HG02798 (cell line): ENCODE results near the gene KCNA1.
"Not testable (repeated sequence)": the region's sequence is repeated elsewhere in the genome, so short reads cannot be mapped to it uniquely, and the experiment has no call there.

ENCODE experiments used
- ATAC-seq: cut with Tn5 transposase; IDR thresholded peaks from one replicate; pipeline ENCODE4 v1.9.1; 2021; ENCODE audit warnings: mild to moderate bottlenecking; ENCODE audit not compliant: unreplicated experiment, poor library complexity

The KCNA1 gene

GRCh38 chr12:4909734-4910501, at the start of gene KCNA1:
Gene KCNA1, plus strand, starts transcription at chr12:4909905. Its CDS starts 1,474 bp downstream, at chr12:4911379.
- ATAC-seq: no peak

GRCh38 chr12:4860741-4861140, 49.0 kb upstream of the KCNA1 start:
- no peak for ATAC-seq

GRCh38 chr12:4862809-4863208, 46.9 kb upstream of the KCNA1 start:
- no peak for ATAC-seq

- ATAC-seq: no peak
Measured at GRCh38 chr12:4864575-4864974, 45.1 kb upstream of the KCNA1 start.

GRCh38 chr12:4865246-4865645, 44.5 kb upstream of the KCNA1 start:
- ATAC-seq: no peak

GRCh38 chr12:4866299-4866698, 43.4 kb upstream of the KCNA1 start:
- ATAC-seq: no peak

- ATAC-seq: no peak
Measured at GRCh38 chr12:4867384-4867783, 42.3 kb upstream of the KCNA1 start.

GRCh38 chr12:4870423-4870822, 39.3 kb upstream of the KCNA1 start:
- no peak for ATAC-seq

- no peak for ATAC-seq
Measured at GRCh38 chr12:4871514-4871913, 38.2 kb upstream of the KCNA1 start.

- ATAC-seq: no peak
Measured at GRCh38 chr12:4873947-4874346, 35.8 kb upstream of the KCNA1 start.

- ATAC-seq: no peak
Measured at GRCh38 chr12:4874671-4875070, 35.0 kb upstream of the KCNA1 start.

- ATAC-seq: not testable (repeated sequence)
Measured at GRCh38 chr12:4879481-4879880, 30.2 kb upstream of the KCNA1 start.

- ATAC-seq: no peak
Measured at GRCh38 chr12:4881266-4882064, 28.2 kb upstream of the KCNA1 start.

GRCh38 chr12:4891866-4892265, 17.8 kb upstream of the KCNA1 start:
- ATAC-seq: no peak

GRCh38 chr12:4892418-4892817, 17.3 kb upstream of the KCNA1 start:
- no peak for ATAC-seq

- no peak for ATAC-seq
Measured at GRCh38 chr12:4894019-4894418, 15.7 kb upstream of the KCNA1 start.

- ATAC-seq: no peak
Measured at GRCh38 chr12:4899364-4899763, 10.3 kb upstream of the KCNA1 start.

GRCh38 chr12:4900327-4900726, 9.4 kb upstream of the KCNA1 start:
- ATAC-seq: no peak

- no peak for ATAC-seq
Measured at GRCh38 chr12:4905316-4905715, 4.4 kb upstream of the KCNA1 start.

- ATAC-seq: no peak
Measured at GRCh38 chr12:4908684-4909409, 858 bp upstream of the KCNA1 start.

- no peak for ATAC-seq
Measured at GRCh38 chr12:4909410-4909733, 333 bp upstream of the KCNA1 start.
